ENCODE measurements around the gene CC2D1A. TPM values are rescaled to one million over a fixed set of nuclear protein-coding genes. Genes with fewer than 3 reads are reported as not detected.
A peak's percentile ranks its signal among the peaks of the same experiment; 100 is the strongest.

CC2D1A gene
- polyA plus RNA-seq, 1 of the 3 experiments (the other 2 are of a cell fraction), result 24.2 TPM

- CTCF ChIA-PET, result interaction anchor here (0.9 kb wide), 1 partner anchor 17 kb away, joined by 4 read pairs; no protein-coding TSS in a partner anchor
- H3K4me3 ChIP-seq (ENCODE audit: low read depth in 2 of 2, low read length in 1 of 2), result no peak overlapping the region
- 95% methylated on average over 22 of the region's 42 CpGs for WGBS (ENCODE audit: low lambda C conversion rate)
- H2AFZ ChIP-seq (ENCODE audit: low read depth), result no peak overlapping the region
- no peak overlapping the region for H3K27ac ChIP-seq (ENCODE audit: low read depth in 2 of 2, low read length in 1 of 2)
- no peak overlapping the region for H3K4me2 ChIP-seq
- DNase-seq, result peak; percentile 18
- H3K36me3 ChIP-seq (replicated peaks in 1 of 2; ENCODE audit: control insufficient read depth in 1 of 2, insufficient read depth in 2 of 2, low read length in 1 of 2), result peaks cover 0 to 2% of the 10 kb centered on the region in 2 experiments
- no peaks in the 10 kb centered on the region for H3K9me3 ChIP-seq
- TF ChIP-seq SIN3A (IDR thresholded peaks at IDR 0.05; ENCODE audit: borderline replicate concordance, low read depth, low read length) (no peak), NRF1 (IDR thresholded peaks at IDR 0.05; ENCODE audit: low read depth, low read length) (no peak), RXRA (IDR thresholded peaks at IDR 0.05; ENCODE audit: borderline replicate concordance, low read depth) (no peak), RAD21 (IDR thresholded peaks at IDR 0.05; ENCODE audit: low read length) (no peak), TAF1 (IDR thresholded peaks at IDR 0.05; ENCODE audit: borderline replicate concordance, low read depth, low read length) (no peak), USF1 (IDR thresholded peaks at IDR 0.05; ENCODE audit: borderline replicate concordance, low read depth) (no peak), MAX (IDR thresholded peaks at IDR 0.05; ENCODE audit: low read depth) (no peak), TEAD4 (IDR thresholded peaks at IDR 0.05; ENCODE audit: borderline replicate concordance, insufficient read depth) (no peak), RCOR1 (IDR thresholded peaks at IDR 0.05; ENCODE audit: low read length) (no peak), EZH2phosphoT487 (IDR thresholded peaks at IDR 0.05; ENCODE audit: borderline replicate concordance, low read depth) (no peak), ELF1 (IDR thresholded peaks at IDR 0.05) (no peak)
- H4K20me1 ChIP-seq (ENCODE audit: insufficient read depth), result no peaks in the 10 kb centered on the region
- no peaks in the 10 kb centered on the region for H3K9me2 ChIP-seq
- H3K9ac ChIP-seq, result no peak overlapping the region
- peaks cover 0 to 25% of the 10 kb centered on the region in 2 experiments; a peak in 1 of 4 replicates for H3K4me1 ChIP-seq (ENCODE audit: control insufficient read depth in 1 of 2, insufficient read depth in 2 of 2, low read depth in 1 of 2, low read length in 1 of 2)
- no peaks in the 10 kb centered on the region for H3K27me3 ChIP-seq (ENCODE audit: insufficient read depth)
- no peaks in the 10 kb centered on the region for H3K79me2 ChIP-seq (ENCODE audit: insufficient read depth)
- POLR2A ChIA-PET, result interaction anchor here (1.7 kb wide), 1 partner anchor 17 kb away, joined by 3 read pairs; no protein-coding TSS in a partner anchor
- H3F3A ChIP-seq (replicated peaks; ENCODE audit: insufficient read depth), result no peaks in the 10 kb centered on the region
These were observed 27.0 kb downstream of the CC2D1A start for GRCh38 chr19:13932911-13933393.

- Histone ChIP-seq H4K20me1 (ENCODE audit: insufficient read depth) (no peaks in the 10 kb centered on the region), H3K27ac (ENCODE audit: low read depth in 2 of 2, low read length in 1 of 2) (no peak overlapping the region), H3K36me3 (replicated peaks in 1 of 2; ENCODE audit: control insufficient read depth in 1 of 2, insufficient read depth in 2 of 2, low read length in 1 of 2) (peaks cover 0 to 2% of the 10 kb centered on the region in 2 experiments), H3K79me2 (ENCODE audit: insufficient read depth) (no peaks in the 10 kb centered on the region), H3K9me3 (no peaks in the 10 kb centered on the region), H3K4me3 (ENCODE audit: low read depth in 2 of 2, low read length in 1 of 2) (no peak overlapping the region), H3K9me2 (no peaks in the 10 kb centered on the region), H3K4me1 (ENCODE audit: control insufficient read depth in 1 of 2, insufficient read depth in 2 of 2, low read depth in 1 of 2, low read length in 1 of 2) (peaks cover 0 to 29% of the 10 kb centered on the region in 2 experiments; a peak in 1 of 4 replicates), H3K9ac (no peak overlapping the region), H3K27me3 (ENCODE audit: insufficient read depth) (no peaks in the 10 kb centered on the region), H3F3A (replicated peaks; ENCODE audit: insufficient read depth) (no peaks in the 10 kb centered on the region), H3K4me2 (no peak overlapping the region), H2AFZ (ENCODE audit: low read depth) (no peak overlapping the region)
- ChIA-PET CTCF (interaction anchor here (1.4 kb wide), 1 partner anchor 17 kb away, joined by 3 read pairs; no protein-coding TSS in a partner anchor), POLR2A (no interaction called here)
- DNase-seq, result no peak
- TF ChIP-seq JUND (IDR thresholded peaks at IDR 0.05) (no peak), ZBTB33 (IDR thresholded peaks at IDR 0.05; ENCODE audit: borderline replicate concordance, low read depth) (no peak), NRF1 (IDR thresholded peaks at IDR 0.05; ENCODE audit: low read depth, low read length) (no peak), FOXJ3 (CRISPR knock-in tag; IDR thresholded peaks at IDR 0.05) (no peak), RFX5 (IDR thresholded peaks at IDR 0.05; ENCODE audit: low read length) (no peak), IRF3 (IDR thresholded peaks at IDR 0.05; ENCODE audit: low read depth, low read length) (no peak), TEAD4 (IDR thresholded peaks at IDR 0.05; ENCODE audit: borderline replicate concordance, insufficient read depth) (no peak), MXI1 (IDR thresholded peaks at IDR 0.05; ENCODE audit: low read depth, low read length) (no peak)
- 92% methylated on average over 2 of the region's 2 CpGs for WGBS (ENCODE audit: low lambda C conversion rate)
These were observed 28.7 kb downstream of the CC2D1A start for GRCh38 chr19:13934785-13935109.
